ENCODE data around the gene FFAR2.
"Not testable (repeated sequence)": the region's sequence is repeated elsewhere in the genome, so short reads cannot be mapped to it uniquely, and the experiment has no call there.

Gene FFAR2

GRCh38 chr19:35416331-35416730, 31.7 kb upstream of the FFAR2 start:
- no peak for TF ChIP-seq CTCF (IDR thresholded peaks at IDR 0.05; ENCODE audit: low read depth, low read length, missing control alignments)
- DNase-seq (ENCODE audit: extremely low read depth, low read depth): no peak
- no peak overlapping the region for H3K4me3 ChIP-seq (replicated peaks; ENCODE audit: low read depth, low read length)

GRCh38 chr19:35417278-35417677, 30.8 kb upstream of the FFAR2 start:
- no peak for TF ChIP-seq CTCF (IDR thresholded peaks at IDR 0.05; ENCODE audit: low read depth, low read length, missing control alignments)
- H3K4me3 ChIP-seq (replicated peaks; ENCODE audit: low read depth, low read length): no peak overlapping the region
- DNase-seq (ENCODE audit: extremely low read depth, low read depth): no peak

GRCh38 chr19:35417713-35418534, 30.1 kb upstream of the FFAR2 start:
- DNase-seq (ENCODE audit: extremely low read depth, low read depth): no peak
- TF ChIP-seq CTCF (IDR thresholded peaks at IDR 0.05; ENCODE audit: low read depth, low read length, missing control alignments): no peak
- no peak overlapping the region for H3K4me3 ChIP-seq (replicated peaks; ENCODE audit: low read depth, low read length)

- no peak for TF ChIP-seq CTCF (IDR thresholded peaks at IDR 0.05; ENCODE audit: low read depth, low read length, missing control alignments)
- no peak for DNase-seq (ENCODE audit: extremely low read depth, low read depth)
Observed at GRCh38 chr19:35419046-35419445, 29.0 kb upstream of the FFAR2 start.

GRCh38 chr19:35419805-35420204, 28.3 kb upstream of the FFAR2 start:
- no peak for DNase-seq (ENCODE audit: extremely low read depth, low read depth)
- no peak for TF ChIP-seq CTCF (IDR thresholded peaks at IDR 0.05; ENCODE audit: low read depth, low read length, missing control alignments)
- no peak overlapping the region for H3K4me3 ChIP-seq (replicated peaks; ENCODE audit: low read depth, low read length)

More at GRCh38 chr19:35419046-35419445, 29.0 kb upstream of the FFAR2 start:
- H3K4me3 ChIP-seq (replicated peaks; ENCODE audit: low read depth, low read length): no peak overlapping the region

GRCh38 chr19:35421362-35421761, 26.7 kb upstream of the FFAR2 start:
- no peak for DNase-seq (ENCODE audit: extremely low read depth, low read depth)
- TF ChIP-seq CTCF (IDR thresholded peaks at IDR 0.05; ENCODE audit: low read depth, low read length, missing control alignments): no peak
- no peak overlapping the region for H3K4me3 ChIP-seq (replicated peaks; ENCODE audit: low read depth, low read length)

- H3K4me3 ChIP-seq (replicated peaks; ENCODE audit: low read depth, low read length); DNase-seq (ENCODE audit: extremely low read depth, low read depth): not testable (repeated sequence)
Observed at GRCh38 chr19:35423406-35423805, 24.7 kb upstream of the FFAR2 start.

Measured in HFF-Myc (cell line).